Right lobe of liver (tissue), 6 donors: Measurements from ENCODE around the gene COA8. TPM values are rescaled to one million over a fixed set of nuclear protein-coding genes. Genes with fewer than 3 reads are reported as not detected.

ENCODE experiments used
- ATAC-seq, 4 donors: fragments of 200-7000 bp; cut with Tn5 transposase; one replicate each; pipeline ENCODE4 v1.9.1; 2020; ENCODE audit warnings: mild to moderate bottlenecking in 4 of 4, moderate library complexity in 4 of 4
- DNase-seq, 3 donors: peaks; one replicate each; pipeline ENCODE4 v3.0.0-alpha.2; 2020
- H3K27ac ChIP-seq, 3 donors: fragments of 200-600 bp; one replicate each; pipeline ENCODE4 v1.8.0; 2022
- H3K27me3 ChIP-seq, 2 donors: fragments of 200-600 bp; one replicate each; pipeline ENCODE4 v1.8.0; 2022
- H3K36me3 ChIP-seq, 4 donors: fragments of 200-600 bp; sonication (generic) in 1 of 4; one replicate each; pipeline versions ENCODE4 v1.5.1 to v1.8.0; 2017 to 2022; ENCODE audit warnings: control low read depth in 1 of 4
- H3K4me1 ChIP-seq, 4 donors: fragments of 200-600 bp; sonication (generic) in 1 of 4; one replicate each; pipeline versions ENCODE4 v1.5.1 to v1.8.0; 2017 to 2022; ENCODE audit warnings: control low read depth in 1 of 4
- H3K4me3 ChIP-seq, 3 donors: fragments of 200-600 bp; one replicate each; pipeline ENCODE4 v1.8.0; 2022
- H3K9me3 ChIP-seq, 4 donors: fragments of 200-600 bp; sonication (generic) in 1 of 4; one replicate each; pipeline versions ENCODE4 v1.5.1 to v1.8.0; 2017 to 2022; ENCODE audit warnings: control low read depth in 1 of 4
- CTCF ChIP-seq, 4 donors: fragments of 200-600 bp in 3 of 4; fragments of 450-650 bp in 1 of 4; IDR thresholded peaks; one replicate each; pipeline versions ENCODE4 v1.5.1 to v1.8.0; 2016 to 2022; ENCODE audit warnings: antibody characterized with exemption in 4 of 4, mild to moderate bottlenecking in 2 of 4
- POLR2A ChIP-seq: fragments of 450-650 bp; IDR thresholded peaks from one replicate; pipeline ENCODE4 v1.6.1; 2017; ENCODE audit warnings: antibody characterized with exemption, mild to moderate bottlenecking
- WGBS: methylation state at CpG from one replicate; pipeline ENCODE4 v1.1.6; 2018; ENCODE audit warnings: low coverage, low lambda C conversion rate; ENCODE audit not compliant: insufficient coverage; ENCODE audit errors: missing lambda C conversion rate; 5-methylcytosine and 5-hydroxymethylcytosine counted together
- intact Hi-C, 2 donors: fragments of 100-400 bp; cut with DNase I; formaldehyde crosslinking; loops; one replicate each; pipeline versions ENCODE4 v1.11.2 to v1.14.1; 2022
- total RNA-seq, 6 experiments: library from RNA; depleted of rRNA in 2 of 6; stranded (reverse); fragments of >200 nt in 2 of 6; fragmentation: NEBNext Ultra II Directional in 3 of 6; extraction: Animal tissue kit (Norgen Biotek cat#: 25700) in 3 of 6; gene quantifications; one replicate each; pipeline versions ENCODE4 v1.1.0 to v1.2.4, GENCODE V29; 2016 to 2023
- donor health status: DM: no; HTN: yes; CAD: no.
- donor health status: DM: no; HTN: no; CAD: no.
- donor health status: DM: no; HTN: no; CAD: no.
- donor health status: DM: no; HTN: yes; CAD: no.
- donor health status: DM: no; HTN: yes; CAD: no.

Gene COA8
- total RNA-seq, 6 experiments from 2014 or later = 7.5 to 17.7 (median 14.9) TPM

GRCh38 chr14:103533999-103534575, 28.7 kb upstream of the COA8 start:
- 81% methylated on average over 8 of the region's 25 CpGs for WGBS
- no peak for DNase-seq
- TF ChIP-seq POLR2A = no peak
- no peak for TF ChIP-seq CTCF (IDR thresholded peaks at IDR 0.05)
- ATAC-seq = no peak
- H3K27me3 ChIP-seq = no peaks in the 10 kb centered on the region
- intact Hi-C loops = no loop called here
- no peaks in the 10 kb centered on the region for H3K9me3 ChIP-seq
- no peak overlapping the region for H3K27ac ChIP-seq
- H3K36me3 ChIP-seq = no peaks in the 10 kb centered on the region
- peaks cover 0 to 11% (median 5%) of the 10 kb centered on the region in 4 donors for H3K4me1 ChIP-seq
- no peak overlapping the region for H3K4me3 ChIP-seq

DNA sequence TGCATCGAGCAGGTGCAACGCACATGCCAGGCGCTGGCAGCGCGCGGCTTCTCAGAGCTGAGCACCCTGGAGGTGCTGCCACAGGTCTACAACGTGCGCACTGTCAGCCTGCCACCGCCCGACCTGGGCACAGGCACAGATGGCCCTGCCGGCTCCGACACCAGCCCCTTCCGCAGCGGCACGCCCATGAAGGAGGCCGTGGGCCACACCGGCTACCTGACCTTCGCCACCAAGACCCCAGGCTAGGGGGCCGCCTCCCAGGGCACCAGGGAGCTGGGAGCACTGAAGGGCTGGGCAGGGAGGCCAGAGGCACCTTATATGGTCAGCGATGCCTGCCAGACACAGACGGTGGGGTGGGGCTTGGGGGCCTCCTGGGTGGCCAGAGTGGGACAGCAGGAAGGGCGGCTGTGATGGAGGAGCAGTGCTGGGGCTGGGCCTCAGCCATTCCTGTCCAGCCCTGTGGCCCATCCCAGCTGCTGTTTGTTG, 28.1 kb upstream of the COA8 start:
- 85% methylated on average over 5 of the region's 22 CpGs for WGBS
- Histone ChIP-seq H3K27ac (no peak overlapping the region), H3K27me3 (no peaks in the 10 kb centered on the region), H3K4me1 (peaks cover 0 to 9% (median 4%) of the 10 kb centered on the region in 4 donors), H3K4me3 (no peak overlapping the region), H3K36me3 (no peaks in the 10 kb centered on the region), H3K9me3 (no peaks in the 10 kb centered on the region)
- no peak for TF ChIP-seq CTCF (IDR thresholded peaks at IDR 0.05)
- TF ChIP-seq POLR2A = no peak
- intact Hi-C loops = no loop called here
- ATAC-seq (no peak), DNase-seq (no peak)

DNA sequence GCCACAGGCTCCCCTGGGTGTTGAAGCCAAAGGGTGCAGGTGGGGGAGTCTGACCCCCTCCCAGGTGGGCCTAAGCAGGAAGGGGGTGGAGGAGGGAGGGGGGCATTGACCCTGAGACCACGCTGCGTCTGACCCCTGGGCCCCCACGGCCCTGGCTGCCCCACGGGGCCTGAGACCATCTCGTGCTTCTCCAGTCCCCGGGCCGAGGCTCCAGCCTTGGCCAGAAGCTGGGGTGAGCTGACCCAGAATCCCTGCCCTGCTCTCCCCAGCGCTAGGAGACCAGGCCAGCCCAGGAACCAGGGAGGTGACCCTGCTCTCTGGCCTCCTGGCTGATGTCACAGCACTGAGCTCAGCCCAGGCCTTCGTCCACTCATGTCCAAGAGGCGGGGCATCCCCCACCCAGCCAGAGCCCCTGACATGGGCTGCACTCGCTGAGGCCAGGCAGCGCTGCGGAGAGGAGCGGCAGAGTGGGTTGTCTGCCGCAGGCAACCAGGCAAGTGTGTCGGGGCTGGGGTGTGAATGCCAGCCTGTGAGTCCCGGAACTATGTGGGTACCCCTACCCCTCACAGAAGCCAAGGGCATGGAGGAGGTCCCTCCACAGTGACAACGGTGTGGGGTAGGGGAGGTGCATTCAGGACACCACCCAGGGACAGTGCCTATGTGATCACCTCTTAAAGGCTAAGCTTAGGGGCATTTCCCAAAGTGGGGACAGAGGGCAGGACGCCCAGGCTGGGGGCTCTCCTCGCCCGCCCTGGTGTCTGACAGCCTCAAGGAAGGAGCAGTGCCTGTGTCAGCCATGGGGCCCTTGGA, 27.5 kb upstream of the COA8 start:
- 77% methylated on average over 12 of the region's 21 CpGs for WGBS
- TF ChIP-seq POLR2A (no peak), CTCF (IDR thresholded peaks at IDR 0.05) (no peak)
- Histone ChIP-seq H3K4me3 (no peak overlapping the region), H3K27me3 (no peaks in the 10 kb centered on the region), H3K9me3 (no peaks in the 10 kb centered on the region), H3K4me1 (peaks cover 0 to 2% (median under 1%) of the 10 kb centered on the region in 4 donors), H3K27ac (no peak overlapping the region), H3K36me3 (no peaks in the 10 kb centered on the region)
- intact Hi-C loops = no loop called here
- no peak for ATAC-seq
- DNase-seq = no peak

- no peak overlapping the region for H3K27ac ChIP-seq
- H3K4me3 ChIP-seq = no peak overlapping the region
- no peaks in the 10 kb centered on the region for H3K36me3 ChIP-seq
- no peak for TF ChIP-seq CTCF (IDR thresholded peaks at IDR 0.05)
- no peak for TF ChIP-seq POLR2A
- H3K4me1 ChIP-seq = no peaks in the 10 kb centered on the region
- H3K27me3 ChIP-seq = no peaks in the 10 kb centered on the region
- WGBS = no CpG with 5 or more reads among the region's 11 CpGs
- no peaks in the 10 kb centered on the region for H3K9me3 ChIP-seq
- intact Hi-C loops = no loop called here
- DNase-seq (no peak), ATAC-seq (no peak)
Observed at GRCh38 chr14:103535891-103536565, 26.7 kb upstream of the COA8 start.
